ENCODE data around the gene NRCAM. TPM values are rescaled to one million over a fixed set of nuclear protein-coding genes. Genes with fewer than 3 reads are reported as not detected.

NRCAM gene
- total and polyA plus RNA-seq, 10 of the 15 experiments (the other 5 are each of a cell fraction or from before 2014, with no cell fraction given) = 0.30 to 2.0 (median 1.0) TPM

GRCh38 chr7:108114117-108114841 is 342.0 kb downstream of the NRCAM start:
- no peaks in the 10 kb centered on the region for H3K9me3 ChIP-seq (replicated peaks; ENCODE audit: control insufficient read depth, insufficient read depth, low read length)
- ChIA-PET RAD21 (ENCODE audit: unreplicated experiment) (interaction anchor here (0.6 to 6.3 kb wide), 13 partner anchors 14 to 383 kb away, joined by 3 to 142 read pairs (median 5); no protein-coding TSS in a partner anchor), CTCF (interaction anchor here (0.7 to 11.0 kb wide), 24 partner anchors 8 to 433 kb away, joined by 3 to 254 read pairs (median 6); partner anchors contain the start of gene LAMB4), SMC1A (ENCODE audit: uncharacterized antibody, unreplicated experiment) (interaction anchor here (0.7 to 3.4 kb wide), 12 partner anchors 8 to 382 kb away, joined by 3 to 130 read pairs (median 7); partner anchors contain the start of gene LAMB4), POLR2A (interaction anchor here (1.6 kb wide), 1 partner anchor 31 kb away, joined by 9 read pairs; no protein-coding TSS in a partner anchor)
- no peak overlapping the region for H3K4me3 ChIP-seq
- H3K9ac ChIP-seq (ENCODE audit: control insufficient read depth, insufficient read depth, low read length) = no peak overlapping the region
- intact Hi-C loops (cut with micrococcal nuclease; ENCODE audit: unreplicated experiment) (loop anchor here (1.0 to 5.0 kb wide), 2 partner anchors 32 to 348 kb away; no protein-coding TSS in a partner anchor), in situ Hi-C loops (cut with MboI) (loop anchor here (5.0 kb wide), 1 partner anchor 33 kb away; no protein-coding TSS in a partner anchor)
- no peak for DNase-seq (ENCODE audit: low read depth, low spot score)
- no peaks in the 10 kb centered on the region for H3K79me2 ChIP-seq (ENCODE audit: control insufficient read depth, insufficient read depth, low read length)
- 24% methylated on average over 6 of the region's 6 CpGs for WGBS (ENCODE audit: insufficient coverage, insufficient replicate concordance, low lambda C conversion rate, missing lambda C conversion rate)
- 0 out of 2 replicates have a peak, but pooled peaks have one; percentile 31 for TF ChIP-seq ZNF687 (IDR thresholded peaks at IDR 0.05)
- 0 out of 2 replicates have a peak, but pooled peaks have one; percentile 29 for TF ChIP-seq IKZF1 (conservative IDR thresholded peaks at IDR 0.05)
- TF ChIP-seq RAD21 (IDR thresholded peaks at IDR 0.05; ENCODE audit: insufficient read depth, low read depth, low read length) = peak; percentile 94
- TF ChIP-seq MLLT1 (IDR thresholded peaks at IDR 0.05) = 0 out of 2 replicates have a peak, but pooled peaks have one; percentile 65
- TF ChIP-seq CTCF (IDR thresholded peaks at IDR 0.05 in 2 of 3, conservative IDR thresholded peaks at IDR 0.05 in 1 of 3; ENCODE audit: control insufficient read depth in 2 of 3, extremely low read depth in 1 of 3, insufficient read depth in 1 of 3, low read depth in 3 of 3, low read length in 3 of 3) = peak; percentile 68 to 80 (median 70)
- TF ChIP-seq SMC3 (IDR thresholded peaks at IDR 0.05; ENCODE audit: borderline replicate concordance, low read length) = peak; percentile 88
- no peak for TF ChIP-seq NKRF (conservative IDR thresholded peaks at IDR 0.05)
- no peak for TF ChIP-seq BRCA1 (IDR thresholded peaks at IDR 0.05; ENCODE audit: low read depth, low read length)
- no peak for TF ChIP-seq EED (IDR thresholded peaks at IDR 0.05; ENCODE audit: low read depth)
- TF ChIP-seq YY1 (IDR thresholded peaks at IDR 0.05; ENCODE audit: low read depth, low read length) = peak; percentile 78
- peak; percentile 42; the same call in 1 of the 2 replicates for TF ChIP-seq SMARCA5 (IDR thresholded peaks at IDR 0.05)
- TF ChIP-seq BHLHE40 (IDR thresholded peaks at IDR 0.05; ENCODE audit: borderline replicate concordance in 1 of 2, low read depth in 2 of 2, low read length in 1 of 2) = peak in 1 of 2 experiments; percentile 46; a peak in 1 of 4 replicates
- H3K27ac ChIP-seq (ENCODE audit: control insufficient read depth, insufficient read depth) = no peak overlapping the region
- H4K20me1 ChIP-seq (ENCODE audit: control insufficient read depth, insufficient read depth) = no peaks in the 10 kb centered on the region
- peak; percentile 77 for FAIRE-seq
- H3K27me3 ChIP-seq (replicated peaks in 1 of 2; ENCODE audit: control insufficient read depth in 2 of 2, insufficient read depth in 2 of 2, low read length in 1 of 2) = no peaks in the 10 kb centered on the region
- peak; percentile 95 for ATAC-seq
- H3K4me2 ChIP-seq (ENCODE audit: control insufficient read depth, insufficient read depth) = no peak overlapping the region
- no peak overlapping the region for H2AFZ ChIP-seq (ENCODE audit: control insufficient read depth, low read depth, low read length)
- no TSS peak for BruUV-seq (replicated peaks)
- H3K4me1 ChIP-seq (ENCODE audit: control insufficient read depth, insufficient read depth, low read length) = no peaks in the 10 kb centered on the region
- no peaks in the 10 kb centered on the region for H3K36me3 ChIP-seq (ENCODE audit: control insufficient read depth in 2 of 2, insufficient read depth in 2 of 2, low read length in 1 of 2)
